Smooth muscle cell (in vitro differentiated cells): Measurements from ENCODE around the gene DCST2. TPM values are rescaled to one million over a fixed set of nuclear protein-coding genes. Genes with fewer than 3 reads are reported as not detected.

Experiments
- DNase-seq: peaks from one replicate; lab custom pipeline; 2025; ENCODE audit not compliant: unreplicated experiment; lab: John Stamatoyannopoulos, UW
- H2AFZ ChIP-seq: fragments of 200-600 bp; sonication (generic); 2 replicates; pipeline ENCODE4 v1.6.0; 2016; ENCODE audit warnings: antibody characterized with exemption, low read depth, mild to moderate bottlenecking
- H3F3A ChIP-seq: fragments of 200-600 bp; sonication (generic); 2 replicates; pipeline ENCODE4 v1.6.0; 2017; ENCODE audit warnings: antibody characterized with exemption, low read depth
- H3K27ac ChIP-seq: fragments of 200-600 bp; sonication (generic); 2 replicates; pipeline ENCODE4 v1.5.1; 2016; ENCODE audit warnings: low read depth, mild to moderate bottlenecking
- H3K27me3 ChIP-seq: fragments of 200-600 bp; sonication (generic); 2 replicates; pipeline ENCODE4 v1.6.1; 2016; ENCODE audit warnings: low read depth, mild to moderate bottlenecking
- H3K36me3 ChIP-seq: fragments of 200-600 bp; sonication (generic); 2 replicates; pipeline ENCODE4 v1.5.1; 2016; ENCODE audit warnings: low read depth
- H3K4me1 ChIP-seq: fragments of 200-600 bp; sonication (generic); 2 replicates; pipeline ENCODE4 v1.5.1; 2016; ENCODE audit warnings: low read depth
- H3K4me2 ChIP-seq: fragments of 200-600 bp; sonication (generic); 2 replicates; pipeline ENCODE4 v1.6.0; 2016; ENCODE audit warnings: mild to moderate bottlenecking
- H3K4me3 ChIP-seq: fragments of 200-600 bp; sonication (generic); 2 replicates; pipeline ENCODE4 v1.5.1; 2016; ENCODE audit warnings: mild to moderate bottlenecking
- H3K79me2 ChIP-seq: fragments of 200-600 bp; sonication (generic); 2 replicates; pipeline ENCODE4 v1.6.0; 2016; ENCODE audit warnings: low read depth, mild to moderate bottlenecking
- H3K9ac ChIP-seq: fragments of 200-600 bp; sonication (generic); 2 replicates; pipeline ENCODE4 v1.6.0; 2016; ENCODE audit warnings: low read depth
- H3K9me3 ChIP-seq: fragments of 200-600 bp; sonication (generic); replicated peaks from 2 replicates; pipeline ENCODE4 v1.5.1; 2016; ENCODE audit warnings: low read depth
- H4K20me1 ChIP-seq: fragments of 200-600 bp; sonication (generic); 2 replicates; pipeline ENCODE4 v1.6.0; 2016; ENCODE audit warnings: low read depth
- CTCF ChIP-seq: fragments of 200-600 bp; sonication (generic); IDR thresholded peaks from 2 replicates; pipeline ENCODE4 v1.5.1; 2017; ENCODE audit warnings: borderline replicate concordance, mild to moderate bottlenecking, antibody characterized with exemption; ENCODE audit not compliant: insufficient read depth, poor library complexity, severe bottlenecking
- WGBS: methylation state at CpG from one replicate; pipeline ENCODE4 v1.1.7; 2016; ENCODE audit warnings: low lambda C conversion rate; 5-methylcytosine and 5-hydroxymethylcytosine counted together
- polyA plus RNA-seq: library from polyadenylated mRNA; unstranded; fragments of >200 nt; fragmentation: Nextera tagmentation; extraction: Ambion mirVana; gene quantifications from 2 replicates; pipeline ENCODE4 v1.2.1, GENCODE V29; 2016
- total RNA-seq: library from RNA; depleted of rRNA; stranded (reverse); fragments of >200 nt; gene quantifications from 2 replicates; pipeline ENCODE4 v1.2.3, GENCODE V29; 2014

DCST2 gene
- total and polyA plus RNA-seq, 2 experiments from 2014 or later, result 1.3 TPM; not detected in 1

- whole genome bisulfite sequencing, result 7% methylated on average over 3 of the region's 3 CpGs
- Histone ChIP-seq H3K9me3 (no peaks in the 10 kb centered on the region), H3K4me1 (peaks cover 54% of the 10 kb centered on the region), H3K27ac (peak overlapping the region; percentile 98), H2AFZ (no peak overlapping the region), H3F3A (peaks cover 38% of the 10 kb centered on the region), H4K20me1 (peaks cover 25% of the 10 kb centered on the region), H3K9ac (peak overlapping the region; percentile 95), H3K4me3 (peak overlapping the region; percentile 55), H3K27me3 (no peaks in the 10 kb centered on the region), H3K36me3 (no peaks in the 10 kb centered on the region), H3K4me2 (peak overlapping the region; percentile 94), H3K79me2 (peaks cover 49% of the 10 kb centered on the region)
- TF ChIP-seq CTCF, result no peak
- DNase-seq, result no peak
These were observed 61.4 kb downstream of the DCST2 start for GRCh38 chr1:154972213-154972516.

GRCh38 chr1:154971341-154971998 is 62.1 kb downstream of the DCST2 start:
- H4K20me1 ChIP-seq, result peaks cover 32% of the 10 kb centered on the region
- WGBS, result 45% methylated on average over 10 of the region's 10 CpGs
- H3K27me3 ChIP-seq, result no peaks in the 10 kb centered on the region
- no peak overlapping the region for H2AFZ ChIP-seq
- peaks cover 49% of the 10 kb centered on the region for H3K79me2 ChIP-seq
- TF ChIP-seq CTCF, result no peak
- H3K4me1 ChIP-seq, result peaks cover 53% of the 10 kb centered on the region
- no peak for DNase-seq
- peak overlapping the region; percentile 55 for H3K4me3 ChIP-seq
- H3K9ac ChIP-seq, result peak overlapping the region; percentile 95
- H3F3A ChIP-seq, result peaks cover 42% of the 10 kb centered on the region
- no peaks in the 10 kb centered on the region for H3K36me3 ChIP-seq
- H3K27ac ChIP-seq, result peak overlapping the region; percentile 98
- peak overlapping the region; percentile 94 for H3K4me2 ChIP-seq
- H3K9me3 ChIP-seq, result no peaks in the 10 kb centered on the region

DNA sequence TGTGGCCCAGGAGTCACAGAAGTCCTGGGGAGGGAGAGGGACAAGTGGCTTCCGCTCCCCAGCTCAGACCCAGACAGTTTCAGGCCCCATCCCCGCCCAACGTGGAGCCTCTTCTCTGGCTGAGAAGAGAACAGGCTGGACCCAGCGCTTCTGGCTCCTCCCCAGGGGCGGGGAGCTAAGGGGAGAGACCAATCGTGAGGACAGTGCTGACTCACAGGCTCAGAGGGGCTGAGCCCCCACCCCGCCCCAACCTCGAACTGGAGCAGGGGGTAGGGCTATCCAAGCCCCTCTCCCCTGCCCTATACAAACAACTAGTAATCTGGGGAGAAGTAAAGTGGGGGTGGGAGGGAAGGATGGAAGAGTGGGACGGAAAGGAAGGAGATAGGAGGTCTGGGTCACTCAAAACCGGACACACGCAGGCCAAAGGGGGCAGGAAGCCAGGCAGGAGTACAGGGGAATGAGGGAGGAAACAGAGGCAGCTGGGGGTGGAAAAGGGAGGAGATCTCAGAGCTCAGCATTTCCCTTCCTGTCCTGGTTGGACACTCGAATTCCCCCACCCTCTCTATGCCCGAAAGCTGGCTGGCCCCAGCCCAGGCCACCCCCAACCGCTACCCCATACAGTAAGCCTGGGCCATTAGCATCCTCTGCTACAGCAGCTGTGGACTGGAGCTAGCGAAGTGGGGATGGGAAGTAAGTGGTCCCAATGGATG is 62.8 kb downstream of the DCST2 start, which contains the start of gene SHC1:
Gene SHC1 (minus strand): TSS at position 117 of the 710 bp plus-strand sequence. CDS start 221 bp downstream, outside the sequence.
- TF ChIP-seq CTCF, result no peak
- Histone ChIP-seq H3K4me2 (peak within 1 kb of the TSS; percentile 94), H3K4me3 (peak within 1 kb of the TSS; percentile 55), H2AFZ (no peak within 1 kb of the TSS), H3K27me3 (no peaks in the 10 kb centered on the region), H3K79me2 (peaks cover 44% of the 10 kb centered on the region), H3K36me3 (no peaks in the 10 kb centered on the region), H3K9ac (peak within 1 kb of the TSS; percentile 95), H3F3A (peaks cover 42% of the 10 kb centered on the region), H3K4me1 (peaks cover 46% of the 10 kb centered on the region), H3K9me3 (no peaks in the 10 kb centered on the region), H4K20me1 (peaks cover 35% of the 10 kb centered on the region), H3K27ac (peak within 1 kb of the TSS; percentile 98)
- WGBS, result 8% methylated on average over 15 of the region's 15 CpGs
- peak; percentile 72 for DNase-seq
